HepG2 (cell line): ENCODE results near the gene DLST. TPM values are rescaled to one million over a fixed set of nuclear protein-coding genes. Genes with fewer than 3 reads are reported as not detected.

Experiments used
- ATAC-seq: fragments of 200-7000 bp; cut with Tn5 transposase; 3 replicates; pipeline ENCODE4 v1.9.1; 2020; ENCODE audit warnings: mild to moderate bottlenecking, moderate library complexity
- BruUV-seq: library from RNA; stranded (reverse); fragments of 400-500 nt; replicated peaks from 2 replicates; lab custom pipeline; 2021; lab: Mats Ljungman, UMichigan
- CTCF ChIA-PET: fragments of 300-600 bp; formaldehyde crosslinking; extraction: SDS; loops from one replicate; lab custom pipeline; 2021; ENCODE audit warnings: low total read pairs, inconsistent platforms, low intra/inter-chr PET ratio; lab: Yijun Ruan, JAX
- POLR2A ChIA-PET: fragments of 350-600 bp; sonication (Branson Sonifier 250); formaldehyde crosslinking; loops from one replicate; lab custom pipeline; 2020; ENCODE audit warnings: antibody characterized with exemption, inconsistent platforms; lab: Yijun Ruan, JAX
- DNase-seq: peaks from one replicate; pipeline ENCODE4 v3.0.0-alpha.2; 2015; ENCODE audit warnings: low spot score
- FAIRE-seq: peaks from 3 replicates; lab custom pipeline; 2011; peaks lifted over from hg19 to GRCh38; lab: Jason Lieb, UNC
- H2AFZ ChIP-seq: one replicate; pipeline ENCODE4 v1.6.1; 2011; ENCODE audit warnings: low read length, inconsistent platforms
- H3K27ac ChIP-seq: fragments of 300-600 bp; 3 replicates; pipeline ENCODE4 v1.8.0; 2011; ENCODE audit warnings: mixed run types, mild to moderate bottlenecking, mixed read lengths, low read length, inconsistent platforms; ENCODE audit not compliant: insufficient read depth; ENCODE audit errors: extremely low read length
- H3K27me3 ChIP-seq, 2 experiments: fragments of 200-600 bp in 1 of 2; 2 replicates in 1 of 2; 3 replicates in 1 of 2; pipeline versions ENCODE4 v1.6.0 to v1.8.0; 2011; ENCODE audit warnings: low read length in 2 of 2, mild to moderate bottlenecking in 2 of 2, moderate library complexity in 2 of 2, inconsistent platforms in 1 of 2; ENCODE audit not compliant: insufficient read depth in 2 of 2, control insufficient read depth in 1 of 2
- H3K36me3 ChIP-seq, 2 experiments: fragments of 200-600 bp in 1 of 2; replicated peaks in 1 of 2; 2 replicates in 1 of 2; 3 replicates in 1 of 2; pipeline versions ENCODE4 v1.5.1 to v1.8.0; 2011; ENCODE audit warnings: low read length in 2 of 2, inconsistent platforms in 1 of 2; ENCODE audit not compliant: insufficient read depth in 2 of 2, control insufficient read depth in 1 of 2
- H3K4me1 ChIP-seq: 2 replicates; pipeline ENCODE4 v1.5.1; 2012; ENCODE audit warnings: low read length, inconsistent platforms; ENCODE audit not compliant: insufficient read depth
- H3K4me2 ChIP-seq: 2 replicates; pipeline ENCODE4 v1.6.0; 2011; ENCODE audit warnings: low read depth, low read length, inconsistent platforms
- H3K4me3 ChIP-seq, 3 experiments: fragments of 200-600 bp in 1 of 3; sonication (generic), shearing (Covaris generic) in 1 of 3; replicated peaks in 1 of 3; 2 replicates each; pipeline ENCODE4 v1.5.1; 2011 to 2016; ENCODE audit warnings: low read length in 3 of 3, inconsistent platforms in 2 of 3, low read depth in 2 of 3, mild to moderate bottlenecking in 2 of 3, control low read depth in 1 of 3, mixed read lengths in 1 of 3; ENCODE audit not compliant: insufficient read depth in 1 of 3
- H3K79me2 ChIP-seq: one replicate; pipeline ENCODE4 v1.6.1; 2011; ENCODE audit warnings: low read length, inconsistent platforms; ENCODE audit not compliant: insufficient read depth
- H3K9ac ChIP-seq: 2 replicates; pipeline ENCODE4 v1.6.0; 2011; ENCODE audit warnings: mild to moderate bottlenecking, low read depth, low read length, inconsistent platforms; ENCODE audit not compliant: insufficient read depth
- H3K9me3 ChIP-seq: 2 replicates; pipeline ENCODE4 v1.5.1; 2012; ENCODE audit warnings: mild to moderate bottlenecking, low read length
- H4K20me1 ChIP-seq: 2 replicates; pipeline ENCODE4 v1.6.0; 2011; ENCODE audit warnings: inconsistent platforms, mild to moderate bottlenecking, low read length, moderate library complexity; ENCODE audit not compliant: insufficient read depth
- KLF6 ChIP-seq: IDR thresholded peaks from 2 replicates; pipeline ENCODE4 v1.8.0; 2016; ENCODE audit warnings: missing biosample characterization, missing genetic modification reagents
- LCORL ChIP-seq, 2 experiments: fragments of 450-650 bp in 1 of 2; sonication (generic) in 1 of 2; formaldehyde crosslinking in 1 of 2; IDR thresholded peaks; 2 replicates each; pipeline versions ENCODE4 v1.5.0 to v1.6.1; 2017 to 2020; ENCODE audit warnings: antibody characterized with exemption in 1 of 2, missing genetic modification reagents in 1 of 2
- NRL ChIP-seq: sonication (generic); formaldehyde crosslinking; IDR thresholded peaks from 2 replicates; pipeline ENCODE4 v1.5.0; 2020; ENCODE audit warnings: missing genetic modification reagents, mild to moderate bottlenecking, moderate library complexity, borderline replicate concordance
- RBFOX2 ChIP-seq: fragments of 200-400 bp; formaldehyde crosslinking; IDR thresholded peaks from 2 replicates; pipeline ENCODE4 v1.6.1; 2017; ENCODE audit warnings: low read depth, mild to moderate bottlenecking, low read length
- THYN1 ChIP-seq: sonication (generic); formaldehyde crosslinking; IDR thresholded peaks from 2 replicates; pipeline ENCODE4 v1.8.1; 2023; ENCODE audit warnings: low read depth, mild to moderate bottlenecking, moderate library complexity, missing genetic modification reagents, borderline replicate concordance
- U2AF1 ChIP-seq: fragments of 200-400 bp; formaldehyde crosslinking; optimal IDR thresholded peaks from 2 replicates; pipeline ENCODE3; 2017; ENCODE audit warnings: mild to moderate bottlenecking, low read depth, low read length
- ZBTB42 ChIP-seq: sonication (generic); formaldehyde crosslinking; IDR thresholded peaks from 2 replicates; pipeline ENCODE4 v1.5.0; 2020; ENCODE audit warnings: mild to moderate bottlenecking, missing genetic modification reagents
- ZBTB7B ChIP-seq: sonication (generic); formaldehyde crosslinking; IDR thresholded peaks from 2 replicates; pipeline ENCODE4 v1.4.0; 2020; ENCODE audit warnings: missing genetic modification reagents
- ZNF431 ChIP-seq: sonication (generic); formaldehyde crosslinking; IDR thresholded peaks from 2 replicates; pipeline ENCODE4 v1.9.0; 2022; ENCODE audit warnings: missing genetic modification reagents, low read depth, mild to moderate bottlenecking, borderline replicate concordance
- ZNF546 ChIP-seq: sonication (generic); formaldehyde crosslinking; conservative IDR thresholded peaks from 2 replicates; pipeline ENCODE4 v1.8.1; 2023; ENCODE audit warnings: mild to moderate bottlenecking, missing genetic modification reagents
- ZNF558 ChIP-seq: sonication (generic); formaldehyde crosslinking; IDR thresholded peaks from 2 replicates; pipeline ENCODE4 v1.9.0; 2022; ENCODE audit warnings: mild to moderate bottlenecking, missing genetic modification reagents, borderline replicate concordance
- WGBS: methylation state at CpG from one replicate; pipeline ENCODE4 v1.1.6; 2017; ENCODE audit warnings: low lambda C conversion rate; 5-methylcytosine and 5-hydroxymethylcytosine counted together
- in situ Hi-C: cut with HindIII; loops from 2 replicates; pipeline ENCODE4 v1.10.0; 2017; ENCODE audit warnings: low pct_unique_long_range_greater_than_20kb; ENCODE audit not compliant: extremely low pct_ligation_motif_present
- intact Hi-C: fragments of 100-400 bp; cut with micrococcal nuclease; formaldehyde crosslinking; loops from one replicate; pipeline ENCODE4 v1.10.0; 2022; ENCODE audit not compliant: unreplicated experiment
- polyA plus RNA-seq, 8 experiments: library from polyadenylated mRNA; depleted of rRNA in 3 of 8; stranded (reverse) in 7 of 8; unstranded in 1 of 8; fragments of >200 nt; fragmentation: Illumina TruSeq in 4 of 8; extraction: Trizol in 4 of 8; gene quantifications; 2 replicates each; pipeline versions ENCODE4 v1.2.1 to v1.2.3, GENCODE V29; 2011 to 2016; ENCODE audit warnings: low read depth in 4 of 8, missing spikeins in 1 of 8, mixed read lengths in 1 of 8; ENCODE audit not compliant: insufficient read depth in 1 of 8
- total RNA-seq, 5 experiments: library from RNA; depleted of rRNA; stranded (reverse); fragments of >200 nt; fragmentation: Illumina TruSeq; extraction: Trizol; gene quantifications; 2 replicates each; pipeline ENCODE4 v1.2.3, GENCODE V29; 2016; ENCODE audit warnings: low read depth in 1 of 5
- TF ChIP-seq, protein P1 (sequence below): sonication (generic); formaldehyde crosslinking; IDR thresholded peaks from 2 replicates; pipeline ENCODE4 v1.4.0; 2020; ENCODE audit warnings: missing genetic modification reagents, mild to moderate bottlenecking, borderline replicate concordance
- TF ChIP-seq, protein P2 (sequence below): sonication (generic); formaldehyde crosslinking; IDR thresholded peaks from 2 replicates; pipeline ENCODE4 v1.5.1; 2020; ENCODE audit warnings: mild to moderate bottlenecking, missing genetic modification reagents, borderline replicate concordance
- TF ChIP-seq, protein P3 (sequence below): sonication (generic); formaldehyde crosslinking; IDR thresholded peaks from 2 replicates; pipeline ENCODE4 v1.4.0; 2020; ENCODE audit warnings: missing genetic modification reagents
- TF ChIP-seq, protein P4 (sequence below): sonication (generic); formaldehyde crosslinking; IDR thresholded peaks from 2 replicates; pipeline ENCODE4 v1.8.0; 2022; ENCODE audit warnings: missing genetic modification reagents, mild to moderate bottlenecking, borderline replicate concordance
- TF ChIP-seq, protein P5 (sequence below): sonication (generic); formaldehyde crosslinking; IDR thresholded peaks from 2 replicates; pipeline ENCODE4 v1.4.0; 2020; ENCODE audit warnings: mild to moderate bottlenecking, missing genetic modification reagents

DLST gene
- total and polyA plus RNA-seq, 2 of the 13 experiments (the other 11 are each of a cell fraction or from before 2014, with no cell fraction given): 56.5 to 94.3 TPM

DNA sequence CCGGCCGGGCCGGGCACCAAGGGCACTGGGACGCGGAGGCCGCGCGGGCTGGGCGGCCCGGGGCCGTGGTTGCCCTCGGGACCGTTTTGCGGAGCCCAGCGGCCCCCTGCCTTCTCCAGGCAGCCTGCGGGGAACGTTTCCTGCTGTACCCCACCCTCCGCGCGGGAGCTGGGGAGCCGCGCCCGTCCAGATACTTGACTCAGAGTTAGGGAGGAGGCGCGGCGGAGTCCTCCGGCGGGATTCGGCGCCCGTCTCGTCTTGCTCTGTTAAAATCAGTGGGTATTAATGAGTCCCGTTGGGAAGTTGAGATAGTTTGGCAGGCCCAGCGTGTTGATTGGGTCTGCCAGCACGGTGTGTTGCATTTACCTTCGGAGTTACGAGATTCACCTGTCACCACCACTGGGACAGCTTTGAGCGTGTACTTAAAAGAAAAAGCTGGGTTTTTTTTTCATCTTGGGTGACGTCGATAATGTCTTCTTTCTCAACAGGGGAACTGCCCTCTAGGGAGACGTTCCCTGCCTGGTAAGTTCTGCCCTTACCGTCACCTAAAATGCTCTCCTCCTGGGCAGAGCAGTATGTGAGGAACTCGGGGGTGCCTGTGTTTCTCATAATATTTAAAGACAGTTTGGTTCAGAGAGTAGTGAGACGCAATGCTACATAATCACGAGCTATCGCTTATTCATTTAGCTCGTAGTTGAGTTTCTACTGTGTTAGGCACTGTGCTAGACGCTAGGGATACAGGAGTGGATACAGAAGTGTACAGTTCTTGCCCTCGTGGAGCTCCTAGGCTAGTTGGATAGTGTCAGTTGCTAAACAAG lies 596 bp downstream of the DLST start:
- Histone ChIP-seq H3K9me3 (no peaks in the 10 kb centered on the region), H3K9ac (peak overlapping the region; percentile 86), H2AFZ (no peak overlapping the region), H3K27ac (peak overlapping the region; percentile 71), H3K27me3 (no peaks in the 10 kb centered on the region; a peak in 1 of 5 replicates), H3K36me3 (peaks cover 0 to 5% of the 10 kb centered on the region in 2 experiments; a peak in 1 of 5 replicates), H3K4me2 (peak overlapping the region; percentile 94), H4K20me1 (peaks cover 30% of the 10 kb centered on the region), H3K4me1 (peaks cover 70% of the 10 kb centered on the region), H3K79me2 (peaks cover 55% of the 10 kb centered on the region), H3K4me3 (peak overlapping the region; percentile 91 to 93 (median 93))
- intact Hi-C loops (no loop called here), in situ Hi-C loops (no loop called here)
- no peak for DNase-seq
- FAIRE-seq: no peak
- CTCF ChIA-PET: no interaction called here
- WGBS: under 1% methylated on average over 28 of the region's 49 CpGs
- BruUV-seq: no TSS peak
- ATAC-seq: peak; percentile 52
- POLR2A ChIA-PET: interaction anchor here (1.0 to 9.2 kb wide), 8 partner anchors 15 to 244 kb away, joined by 3 to 84 read pairs (median 4); partner anchors contain the start of genes NEK9 and RPS6KL1
- TF ChIP-seq U2AF1 (no peak), RBFOX2 (peak; percentile 31), THYN1 (no peak), LCORL (IDR thresholded peaks at IDR 0.05) (no peak), LCORL (CRISPR knock-in tag; IDR thresholded peaks at IDR 0.05) (no peak), NRL (CRISPR knock-in tag) (no peak), ZNF558 (CRISPR knock-in tag) (peak; percentile 41; the same call in 1 of the 2 replicates), KLF6 (CRISPR knock-in tag) (no peak), ZBTB42 (CRISPR knock-in tag) (0 out of 2 replicates have a peak, but pooled peaks have one; percentile 0), ZBTB7B (no peak), ZNF546 (CRISPR knock-in tag) (peak; percentile 66; the same call in 1 of the 2 replicates), ZNF431 (CRISPR knock-in tag) (0 out of 2 replicates have a peak, but pooled peaks have one; percentile 29)
- TF ChIP-seq, protein P1, sequence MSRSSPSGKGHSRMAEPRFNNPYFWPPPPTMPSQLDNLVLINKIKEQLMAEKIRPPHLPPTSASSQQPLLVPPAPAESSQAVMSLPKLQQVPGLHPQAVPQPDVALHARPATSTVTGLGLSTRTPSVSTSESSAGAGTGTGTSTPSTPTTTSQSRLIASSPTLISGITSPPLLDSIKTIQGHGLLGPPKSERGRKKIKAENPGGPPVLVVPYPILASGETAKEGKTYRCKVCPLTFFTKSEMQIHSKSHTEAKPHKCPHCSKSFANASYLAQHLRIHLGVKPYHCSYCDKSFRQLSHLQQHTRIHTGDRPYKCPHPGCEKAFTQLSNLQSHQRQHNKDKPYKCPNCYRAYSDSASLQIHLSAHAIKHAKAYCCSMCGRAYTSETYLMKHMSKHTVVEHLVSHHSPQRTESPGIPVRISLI: 0 out of 2 replicates have a peak, but pooled peaks have one; percentile 17
- TF ChIP-seq, protein P2, sequence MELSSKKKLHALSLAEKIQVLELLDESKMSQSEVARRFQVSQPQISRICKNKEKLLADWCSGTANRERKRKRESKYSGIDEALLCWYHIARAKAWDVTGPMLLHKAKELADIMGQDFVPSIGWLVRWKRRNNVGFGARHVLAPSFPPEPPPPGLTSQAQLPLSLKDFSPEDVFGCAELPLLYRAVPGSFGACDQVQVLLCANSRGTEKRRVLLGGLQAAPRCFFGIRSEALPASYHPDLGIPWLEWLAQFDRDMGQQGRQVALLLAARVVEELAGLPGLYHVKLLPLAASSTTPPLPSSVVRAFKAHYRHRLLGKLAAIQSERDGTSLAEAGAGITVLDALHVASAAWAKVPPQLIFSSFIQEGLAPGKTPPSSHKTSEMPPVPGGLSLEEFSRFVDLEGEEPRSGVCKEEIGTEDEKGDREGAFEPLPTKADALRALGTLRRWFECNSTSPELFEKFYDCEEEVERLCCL (CRISPR knock-in tag): no peak
- TF ChIP-seq, protein P3, sequence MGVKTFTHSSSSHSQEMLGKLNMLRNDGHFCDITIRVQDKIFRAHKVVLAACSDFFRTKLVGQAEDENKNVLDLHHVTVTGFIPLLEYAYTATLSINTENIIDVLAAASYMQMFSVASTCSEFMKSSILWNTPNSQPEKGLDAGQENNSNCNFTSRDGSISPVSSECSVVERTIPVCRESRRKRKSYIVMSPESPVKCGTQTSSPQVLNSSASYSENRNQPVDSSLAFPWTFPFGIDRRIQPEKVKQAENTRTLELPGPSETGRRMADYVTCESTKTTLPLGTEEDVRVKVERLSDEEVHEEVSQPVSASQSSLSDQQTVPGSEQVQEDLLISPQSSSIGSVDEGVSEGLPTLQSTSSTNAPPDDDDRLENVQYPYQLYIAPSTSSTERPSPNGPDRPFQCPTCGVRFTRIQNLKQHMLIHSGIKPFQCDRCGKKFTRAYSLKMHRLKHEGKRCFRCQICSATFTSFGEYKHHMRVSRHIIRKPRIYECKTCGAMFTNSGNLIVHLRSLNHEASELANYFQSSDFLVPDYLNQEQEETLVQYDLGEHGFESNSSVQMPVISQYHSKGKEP: 0 out of 2 replicates have a peak, but pooled peaks have one; percentile 0
- TF ChIP-seq, protein P4, sequence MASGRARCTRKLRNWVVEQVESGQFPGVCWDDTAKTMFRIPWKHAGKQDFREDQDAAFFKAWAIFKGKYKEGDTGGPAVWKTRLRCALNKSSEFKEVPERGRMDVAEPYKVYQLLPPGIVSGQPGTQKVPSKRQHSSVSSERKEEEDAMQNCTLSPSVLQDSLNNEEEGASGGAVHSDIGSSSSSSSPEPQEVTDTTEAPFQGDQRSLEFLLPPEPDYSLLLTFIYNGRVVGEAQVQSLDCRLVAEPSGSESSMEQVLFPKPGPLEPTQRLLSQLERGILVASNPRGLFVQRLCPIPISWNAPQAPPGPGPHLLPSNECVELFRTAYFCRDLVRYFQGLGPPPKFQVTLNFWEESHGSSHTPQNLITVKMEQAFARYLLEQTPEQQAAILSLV: 0 out of 2 replicates have a peak, but pooled peaks have one; percentile 12
- TF ChIP-seq, protein P5, sequence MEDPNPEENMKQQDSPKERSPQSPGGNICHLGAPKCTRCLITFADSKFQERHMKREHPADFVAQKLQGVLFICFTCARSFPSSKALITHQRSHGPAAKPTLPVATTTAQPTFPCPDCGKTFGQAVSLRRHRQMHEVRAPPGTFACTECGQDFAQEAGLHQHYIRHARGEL: no peak
